ENCODE results near the gene MAPKAP1.

Gene MAPKAP1

DNA sequence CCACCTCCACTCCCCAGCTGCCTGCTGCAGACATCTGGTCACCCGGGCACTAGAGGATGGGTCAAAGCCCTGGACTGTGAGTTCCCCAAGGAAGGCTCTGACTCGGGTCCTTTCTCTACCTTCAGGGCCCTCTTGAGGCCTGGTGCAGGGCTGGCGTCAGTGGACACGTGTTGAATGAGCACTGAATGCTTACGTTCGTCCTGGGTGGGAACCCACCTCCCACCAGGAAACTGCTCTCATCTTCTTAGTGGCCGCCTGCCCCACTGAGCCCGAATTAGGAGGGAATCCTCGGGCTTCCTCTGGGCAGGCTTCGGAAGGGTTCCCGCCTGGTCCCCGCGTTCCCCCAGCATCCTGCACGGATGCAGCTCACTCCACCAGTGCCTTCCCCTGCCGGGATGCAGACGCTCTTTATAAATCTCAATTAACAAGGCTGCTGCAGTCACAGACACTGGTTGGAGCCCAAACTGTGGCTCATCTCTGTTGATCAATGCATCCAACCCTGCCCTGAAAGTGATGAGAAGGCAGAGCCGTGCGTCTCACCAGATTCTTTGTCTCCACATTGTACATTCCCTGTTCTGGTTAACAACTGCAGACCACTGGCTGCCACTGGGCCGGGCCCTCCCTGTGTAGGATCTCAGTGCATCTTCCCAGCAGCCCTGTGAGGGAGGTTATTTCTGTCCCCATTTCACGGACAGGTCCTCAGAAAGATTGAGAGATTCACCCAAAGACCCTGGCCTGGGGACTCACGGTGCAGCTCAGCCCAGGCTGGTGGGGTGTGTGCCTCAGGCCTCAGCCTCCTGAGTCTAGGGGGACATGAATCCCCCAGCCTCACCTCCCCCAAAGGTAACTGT lies 276.6 kb downstream of the MAPKAP1 start:
- no peak for DNase-seq (ENCODE audit: low spot score)

DNA sequence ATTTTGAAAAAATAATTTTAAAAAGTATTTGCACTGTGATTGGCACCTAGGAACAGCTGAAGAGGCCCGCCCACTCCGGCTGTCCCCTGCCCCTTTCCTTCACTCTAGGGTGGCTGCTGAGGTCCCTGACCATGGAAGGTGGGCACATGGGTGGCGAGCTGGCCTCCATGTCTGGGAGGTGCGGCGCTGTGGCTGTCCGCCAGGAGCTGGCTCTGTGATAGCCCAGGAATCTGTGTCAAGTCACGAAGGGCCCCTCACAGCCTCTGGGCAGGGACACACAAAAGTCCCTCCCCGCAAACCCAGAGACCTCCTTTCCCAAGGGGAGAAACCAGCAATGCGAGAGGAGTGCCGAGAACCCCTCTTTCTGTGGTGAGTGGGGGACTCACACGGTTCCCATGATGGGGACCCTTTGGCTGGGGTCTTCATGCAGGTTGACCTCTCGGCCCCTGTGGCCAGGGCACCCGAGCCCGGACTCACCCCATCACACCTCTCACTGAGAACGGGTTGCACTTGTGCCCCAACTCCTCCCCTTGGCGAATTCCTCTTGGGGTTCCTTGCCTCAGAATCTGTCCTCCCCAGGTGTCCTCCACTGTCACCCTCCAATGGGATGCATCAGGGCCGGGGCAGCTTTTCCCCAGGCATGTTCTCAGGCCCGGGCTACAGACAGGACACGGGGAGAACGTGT lies 277.4 kb downstream of the MAPKAP1 start:
- no peak for DNase-seq (ENCODE audit: low spot score)

DNA sequence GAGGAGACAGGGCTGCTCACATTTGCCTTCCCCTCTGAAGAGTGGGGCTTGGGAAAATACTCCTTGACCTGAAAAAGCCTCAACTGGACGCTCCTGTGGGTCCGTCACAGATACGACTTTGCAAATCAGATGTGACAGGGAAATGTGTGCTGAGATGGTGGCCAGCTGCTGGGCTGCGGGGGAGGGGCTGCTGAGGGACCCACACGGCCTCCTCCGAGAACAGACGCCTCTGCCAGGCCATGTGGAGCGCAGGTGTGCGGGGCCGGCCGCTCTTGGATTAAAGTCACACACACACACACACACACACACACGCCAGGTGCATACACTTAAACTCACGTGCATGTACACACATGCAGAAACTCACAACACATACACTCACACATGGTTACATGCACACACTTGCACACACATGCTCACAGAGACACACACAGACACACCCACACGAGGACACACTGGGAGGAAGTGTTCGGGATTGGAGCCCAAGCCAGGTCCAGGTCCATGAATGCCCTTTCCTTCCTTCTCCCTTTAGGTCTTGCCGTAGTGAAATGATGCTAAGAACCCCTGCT lies 278.0 kb downstream of the MAPKAP1 start:
- no peak for DNase-seq (ENCODE audit: low spot score)

DNA sequence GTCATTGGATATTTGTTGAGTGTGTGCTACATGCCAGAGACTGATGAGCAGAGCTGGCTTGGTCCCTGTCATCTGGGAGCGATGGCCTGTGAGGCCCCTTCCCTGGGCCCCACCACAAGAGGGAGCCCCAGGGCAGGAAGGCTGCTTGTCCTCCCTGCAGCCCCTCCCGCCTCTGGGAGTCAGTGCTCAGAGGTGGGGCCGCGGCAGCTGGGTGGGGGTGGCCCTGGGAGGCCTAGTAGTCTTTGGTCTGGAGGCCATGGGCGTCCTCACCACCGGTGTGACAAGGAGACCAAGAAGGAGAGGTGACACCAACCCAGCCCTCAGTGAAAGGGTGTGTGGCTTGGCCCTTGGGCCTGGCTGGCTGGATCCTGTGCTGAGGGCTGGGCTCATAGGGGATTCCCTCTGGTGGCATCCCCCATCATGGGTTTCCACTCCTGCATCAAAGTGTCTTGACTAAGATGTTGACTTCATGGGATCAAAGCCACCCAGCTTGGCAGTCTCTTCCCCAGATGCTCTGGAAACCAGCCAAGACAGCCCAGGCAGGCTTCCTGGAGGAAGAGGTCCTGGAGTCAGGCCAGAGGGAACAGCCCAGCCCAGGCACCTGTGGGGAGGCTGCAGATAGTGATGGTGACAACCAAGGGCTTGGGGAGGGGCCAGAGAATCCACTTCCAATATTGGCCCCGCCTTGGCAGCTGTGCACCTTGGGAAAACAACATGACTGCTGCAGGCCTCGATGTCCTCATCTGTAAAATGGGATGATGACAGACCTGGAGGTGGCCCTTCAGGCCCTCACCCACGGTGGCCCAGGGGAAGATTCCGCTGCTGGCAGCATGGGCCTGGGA lies 278.7 kb downstream of the MAPKAP1 start:
- DNase-seq (ENCODE audit: low spot score) = peak; percentile 80

DNA sequence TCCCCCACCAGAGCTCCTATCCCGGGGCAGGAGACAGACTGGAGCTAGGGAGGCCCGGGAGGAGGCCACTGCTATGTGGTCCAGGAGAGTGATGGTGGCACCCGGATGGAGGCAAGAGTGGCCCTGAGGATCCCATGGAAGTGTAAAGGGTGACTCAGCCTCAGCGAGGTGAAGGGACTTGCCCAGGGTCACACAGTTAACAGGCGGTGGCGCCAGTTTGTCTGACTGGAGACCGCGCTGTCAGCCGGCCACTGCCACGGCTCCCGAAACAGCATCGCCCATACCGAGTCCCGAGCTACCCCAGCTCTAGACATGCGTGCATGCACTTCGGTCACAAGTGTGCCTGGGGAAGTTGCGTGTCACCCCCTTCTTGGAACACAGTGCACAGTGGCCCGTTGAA lies 279.5 kb downstream of the MAPKAP1 start:
- DNase-seq (ENCODE audit: low spot score) = no peak

DNA sequence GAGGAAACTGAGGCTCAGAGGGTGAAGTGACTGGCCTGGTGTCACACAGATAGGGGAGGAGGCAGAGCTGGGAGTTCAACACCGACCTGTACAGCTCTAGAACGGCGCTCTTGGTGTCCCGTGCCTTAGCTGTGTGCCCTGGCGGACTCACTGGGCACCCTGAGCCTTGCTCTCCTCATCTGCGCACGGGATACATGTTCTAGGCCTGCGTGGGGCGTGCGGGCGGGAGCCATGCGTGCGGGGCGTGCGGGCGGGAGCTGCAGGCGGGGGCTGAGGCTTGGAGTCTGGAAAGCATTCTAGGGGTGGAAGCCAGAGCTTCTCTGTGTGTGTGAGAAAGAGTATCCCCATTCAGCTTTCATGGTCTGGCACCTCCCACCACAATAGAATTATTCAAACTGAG lies 280.1 kb downstream of the MAPKAP1 start:
- DNase-seq (ENCODE audit: low spot score) = no peak

- DNase-seq (ENCODE audit: low spot score) = no peak
Observed at GRCh38 chr9:125425901-125426515, 281.0 kb downstream of the MAPKAP1 start.

GRCh38 chr9:125425170-125425897 lies 281.7 kb downstream of the MAPKAP1 start:
- DNase-seq (ENCODE audit: low spot score) = no peak

- no peak for DNase-seq (ENCODE audit: low spot score)
Observed at GRCh38 chr9:125423964-125424363, 283.0 kb downstream of the MAPKAP1 start.

- DNase-seq (ENCODE audit: low spot score) = no peak
Observed at GRCh38 chr9:125422853-125423252, 284.2 kb downstream of the MAPKAP1 start.

GRCh38 chr9:125421591-125422181 lies 285.3 kb downstream of the MAPKAP1 start:
- no peak for DNase-seq (ENCODE audit: low spot score)

DNA sequence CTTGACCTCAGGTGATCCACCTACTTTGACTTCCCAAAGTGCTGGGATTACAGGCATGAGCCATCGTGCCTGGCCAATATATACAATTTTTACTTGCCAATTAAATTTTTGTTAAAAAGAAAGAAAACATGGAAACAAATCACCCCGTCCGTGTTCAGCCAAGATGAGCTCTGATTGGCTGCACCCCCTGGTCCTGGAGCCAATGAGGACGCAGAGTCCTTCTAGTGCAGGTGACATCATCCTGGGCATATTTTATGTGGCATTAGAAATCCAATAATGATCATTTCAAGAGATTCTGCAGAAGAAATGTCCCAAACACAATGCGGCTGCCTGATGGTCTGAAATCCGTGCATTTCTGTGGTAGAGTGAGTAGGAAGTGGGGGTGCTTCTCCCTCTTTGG lies 285.8 kb downstream of the MAPKAP1 start:
- DNase-seq (ENCODE audit: low spot score) = no peak

GRCh38 chr9:125418404-125418803 lies 288.6 kb downstream of the MAPKAP1 start:
- no peak for DNase-seq (ENCODE audit: low spot score)

DNA sequence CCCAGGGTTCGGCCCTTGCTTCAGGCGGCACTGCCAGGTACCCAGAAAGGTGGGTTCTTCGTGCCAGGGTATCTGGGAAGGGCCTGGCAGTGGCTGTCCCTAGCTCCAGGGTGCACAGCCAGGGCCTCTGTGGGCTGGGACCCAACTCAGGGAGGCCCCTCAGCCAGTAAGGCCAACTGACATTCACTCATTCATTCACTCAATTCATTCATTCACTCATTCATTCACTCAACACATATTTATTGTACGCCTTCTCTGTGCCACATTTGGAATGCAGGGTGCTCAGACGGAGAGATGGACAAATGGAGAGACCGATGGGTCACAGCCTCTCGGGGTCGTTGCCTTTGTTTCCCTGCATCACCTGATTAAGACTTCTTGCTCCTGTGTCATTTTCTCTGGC lies 290.5 kb downstream of the MAPKAP1 start:
- no peak for DNase-seq (ENCODE audit: low spot score)

DNA sequence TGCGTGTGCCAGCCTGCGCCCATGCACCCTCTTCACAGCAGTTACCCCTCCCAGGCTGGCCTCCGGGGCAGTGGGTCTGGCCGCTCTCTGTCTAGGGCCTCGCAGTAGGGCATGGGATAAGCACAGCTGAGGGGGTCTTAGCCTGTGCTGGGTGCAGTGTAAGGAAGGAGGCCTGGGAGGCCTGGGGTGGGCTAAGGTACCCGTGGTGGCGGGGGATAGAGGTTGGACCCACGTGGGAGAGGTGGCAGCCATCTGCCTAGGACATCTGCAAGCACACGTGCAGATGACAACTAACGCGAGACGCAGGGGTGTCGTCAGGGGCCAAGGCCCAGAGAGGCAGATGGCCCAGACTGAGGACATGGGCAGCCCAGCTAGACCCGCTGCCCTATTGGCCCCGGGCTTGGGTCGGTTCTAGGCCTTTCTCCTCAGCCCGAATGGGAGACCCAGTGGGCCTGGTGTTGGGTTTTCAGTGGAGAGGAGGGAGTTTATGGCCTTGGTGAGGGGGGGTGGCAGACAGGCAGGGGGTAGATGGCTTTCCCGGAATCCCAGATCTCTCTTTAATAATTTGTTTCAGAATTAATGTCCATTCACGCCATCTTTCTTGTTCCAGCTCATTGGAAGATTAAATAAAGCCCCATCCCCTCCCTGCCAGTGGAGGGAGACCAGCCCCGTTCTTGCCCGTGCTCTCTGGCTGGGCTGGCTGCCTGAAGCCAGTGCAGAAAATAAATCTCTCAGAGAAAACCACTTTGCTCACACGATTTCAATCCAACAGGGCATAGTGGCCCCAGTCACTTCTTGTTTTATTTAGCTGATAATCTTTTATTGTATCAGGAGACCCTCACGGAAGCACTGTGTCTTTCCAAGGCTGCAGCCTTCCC lies 291.2 kb downstream of the MAPKAP1 start:
- DNase-seq (ENCODE audit: low spot score) = no peak

DNA sequence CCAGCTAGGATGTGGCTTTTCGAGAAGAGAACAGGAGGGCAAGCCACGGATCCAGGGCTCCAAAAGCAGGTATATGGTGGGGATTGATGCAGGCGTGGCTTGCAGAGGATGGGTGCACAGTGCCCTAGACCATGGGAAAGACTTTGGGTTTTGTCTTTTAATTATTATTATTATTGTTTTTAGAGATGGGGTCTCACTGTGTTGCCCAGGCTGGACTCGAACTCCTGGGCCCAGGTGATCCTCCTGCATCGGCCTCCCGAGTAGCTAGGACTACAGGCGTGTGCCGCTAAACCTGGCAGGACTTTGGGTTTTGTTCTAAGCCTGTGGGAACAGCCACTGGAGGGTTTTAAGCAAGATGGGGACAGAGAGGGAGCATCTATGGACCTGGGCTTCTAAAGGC lies 293.4 kb downstream of the MAPKAP1 start:
- no peak for DNase-seq (ENCODE audit: low spot score)

DNA sequence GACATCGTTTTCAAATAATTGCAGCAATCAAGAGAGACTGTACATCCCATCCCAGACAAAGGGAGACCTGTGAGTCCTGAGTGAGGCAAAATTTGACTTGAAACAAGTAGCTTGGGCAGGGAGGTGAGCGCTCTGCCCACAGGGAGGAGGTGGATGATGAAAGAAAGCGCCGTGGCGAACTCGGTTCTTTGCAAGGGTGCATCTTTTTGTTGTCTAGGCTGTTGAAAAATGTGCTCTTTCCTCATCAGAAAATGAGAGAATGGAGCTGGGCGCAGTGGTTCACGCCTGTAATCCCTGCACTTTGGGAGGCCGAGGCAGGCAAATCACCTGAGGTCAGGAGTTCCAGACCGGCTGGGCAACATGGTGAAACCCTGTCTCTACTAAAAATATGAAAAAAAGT lies 294.8 kb downstream of the MAPKAP1 start:
- DNase-seq (ENCODE audit: low spot score) = no peak

DNA sequence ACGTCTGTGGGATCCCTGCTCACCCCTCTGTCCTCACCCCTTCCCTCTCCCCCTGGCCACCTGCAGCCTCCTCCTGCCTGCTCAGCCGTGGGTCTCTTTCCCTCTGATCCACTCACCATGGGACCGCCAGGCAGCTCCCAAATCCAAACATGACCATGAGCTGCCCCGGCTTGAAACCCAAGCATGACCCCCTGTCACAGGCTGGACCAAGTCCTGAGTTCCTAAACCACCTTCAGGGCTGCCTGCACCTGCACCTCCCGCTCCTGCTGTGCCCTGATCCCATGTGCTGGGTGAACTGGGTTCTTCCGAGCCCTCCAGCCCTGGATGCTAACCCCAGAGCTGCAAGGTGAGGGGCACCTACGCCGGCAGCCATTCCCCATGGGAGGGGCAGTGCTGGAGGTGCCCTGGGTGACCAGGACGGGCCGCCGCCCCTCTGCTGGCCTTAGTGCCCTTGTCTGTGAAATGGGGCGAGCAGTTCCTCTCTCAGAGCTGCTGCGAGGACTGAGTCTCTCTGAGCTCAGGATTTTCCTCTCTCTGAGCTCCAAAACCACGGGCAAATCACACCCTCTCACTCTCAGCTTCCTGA lies 295.7 kb downstream of the MAPKAP1 start:
- DNase-seq (ENCODE audit: low spot score) = no peak

DNA sequence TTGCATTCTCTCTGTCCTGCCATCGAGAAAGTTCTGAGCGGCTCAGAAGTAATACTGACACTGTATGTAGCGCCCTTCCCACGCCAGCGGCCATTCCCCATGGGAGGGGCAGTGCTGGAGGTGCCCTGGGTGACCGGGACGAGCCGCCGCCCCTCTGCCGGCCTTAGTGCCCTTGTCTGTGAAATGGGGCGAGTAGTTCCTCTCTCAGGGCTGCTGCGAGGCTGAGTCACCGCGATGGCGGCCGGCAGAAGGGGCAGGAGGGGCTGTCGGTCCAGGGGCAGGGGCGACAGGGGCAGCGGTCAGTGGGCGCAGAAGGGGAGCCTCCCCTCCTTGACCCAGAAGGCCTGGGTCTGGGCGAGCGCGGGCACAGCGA lies 296.5 kb downstream of the MAPKAP1 start:
- no peak for DNase-seq (ENCODE audit: low spot score)
